Measurements from ENCODE around the gene RERE.

Gene RERE

GRCh38 chr1:8678673-8679394 is 138.6 kb downstream of the RERE start:
- no peak for TF ChIP-seq CTCF (IDR thresholded peaks at IDR 0.05)
- Histone ChIP-seq H3K36me3 (no peaks in the 10 kb centered on the region), H3K9me3 (no peaks in the 10 kb centered on the region), H3K27me3 (no peaks in the 10 kb centered on the region), H3K27ac (no peak overlapping the region), H3K4me1 (ENCODE audit: control insufficient read depth in 1 of 2, insufficient read depth in 1 of 2, low read depth in 1 of 2, low read length in 1 of 2) (no peaks in the 10 kb centered on the region), H3K4me3 (ENCODE audit: low read depth in 1 of 2, low read length in 1 of 2) (no peak overlapping the region)

GRCh38 chr1:8677782-8678181 is 139.7 kb downstream of the RERE start:
- Histone ChIP-seq H3K27me3 (no peaks in the 10 kb centered on the region), H3K4me3 (ENCODE audit: low read depth in 1 of 2, low read length in 1 of 2) (no peak overlapping the region), H3K9me3 (no peaks in the 10 kb centered on the region), H3K36me3 (no peaks in the 10 kb centered on the region), H3K27ac (no peak overlapping the region), H3K4me1 (ENCODE audit: control insufficient read depth in 1 of 2, insufficient read depth in 1 of 2, low read depth in 1 of 2, low read length in 1 of 2) (no peaks in the 10 kb centered on the region)
- no peak for TF ChIP-seq CTCF (IDR thresholded peaks at IDR 0.05)

GRCh38 chr1:8676813-8677212 is 140.6 kb downstream of the RERE start:
- Histone ChIP-seq H3K4me3 (ENCODE audit: low read depth in 1 of 2, low read length in 1 of 2) (no peak overlapping the region), H3K27ac (no peak overlapping the region), H3K9me3 (no peaks in the 10 kb centered on the region), H3K36me3 (no peaks in the 10 kb centered on the region), H3K27me3 (no peaks in the 10 kb centered on the region), H3K4me1 (ENCODE audit: control insufficient read depth in 1 of 2, insufficient read depth in 1 of 2, low read depth in 1 of 2, low read length in 1 of 2) (no peaks in the 10 kb centered on the region)
- TF ChIP-seq CTCF (IDR thresholded peaks at IDR 0.05): no peak

GRCh38 chr1:8676072-8676471 is 141.4 kb downstream of the RERE start:
- no peaks in the 10 kb centered on the region for H3K36me3 ChIP-seq
- H3K4me3 ChIP-seq (ENCODE audit: low read depth in 1 of 2, low read length in 1 of 2): no peak overlapping the region
- no peaks in the 10 kb centered on the region for H3K9me3 ChIP-seq
- no peak overlapping the region for H3K27ac ChIP-seq
- H3K4me1 ChIP-seq (ENCODE audit: control insufficient read depth in 1 of 2, insufficient read depth in 1 of 2, low read depth in 1 of 2, low read length in 1 of 2): peaks cover 0 to 2% of the 10 kb centered on the region in 2 experiments
- no peaks in the 10 kb centered on the region for H3K27me3 ChIP-seq
- TF ChIP-seq CTCF (IDR thresholded peaks at IDR 0.05): no peak

GRCh38 chr1:8674912-8675311 is 142.5 kb downstream of the RERE start:
- Histone ChIP-seq H3K36me3 (no peaks in the 10 kb centered on the region), H3K27ac (no peak overlapping the region), H3K9me3 (no peaks in the 10 kb centered on the region), H3K27me3 (no peaks in the 10 kb centered on the region), H3K4me1 (ENCODE audit: control insufficient read depth in 1 of 2, insufficient read depth in 1 of 2, low read depth in 1 of 2, low read length in 1 of 2) (peaks cover 0 to 4% of the 10 kb centered on the region in 2 experiments), H3K4me3 (ENCODE audit: low read depth in 1 of 2, low read length in 1 of 2) (no peak overlapping the region)
- TF ChIP-seq CTCF (IDR thresholded peaks at IDR 0.05): no peak

Data from neutrophil (primary cell).